HG02870 (cell line): Measurements from ENCODE around the gene SMCR8.
"Not testable (repeated sequence)": the region's sequence is repeated elsewhere in the genome, so short reads cannot be mapped to it uniquely, and the experiment has no call there.

ENCODE experiments used
- ATAC-seq: cut with Tn5 transposase; IDR thresholded peaks from one replicate; pipeline ENCODE4 v1.9.1; 2021; ENCODE audit warnings: mild to moderate bottlenecking, moderate library complexity; ENCODE audit not compliant: unreplicated experiment

SMCR8 gene

DNA sequence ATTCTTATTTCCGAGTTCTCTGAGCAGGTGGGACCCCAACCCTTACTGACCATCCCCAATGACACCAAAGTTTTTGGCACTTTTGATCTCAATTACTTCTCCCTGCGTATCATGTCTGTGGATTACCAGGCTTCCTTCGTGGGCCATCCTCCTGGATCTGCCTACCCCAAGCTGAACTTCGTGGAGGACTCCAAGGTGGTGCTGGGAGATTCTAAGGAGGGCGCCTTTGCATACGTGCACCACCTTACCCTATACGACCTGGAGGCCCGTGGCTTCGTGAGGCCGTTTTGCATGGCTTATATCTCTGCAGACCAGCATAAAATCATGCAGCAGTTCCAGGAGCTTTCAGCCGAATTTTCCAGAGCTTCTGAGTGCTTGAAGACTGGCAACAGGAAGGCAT, 868 bp downstream of the SMCR8 start:
- no peak for ATAC-seq

DNA sequence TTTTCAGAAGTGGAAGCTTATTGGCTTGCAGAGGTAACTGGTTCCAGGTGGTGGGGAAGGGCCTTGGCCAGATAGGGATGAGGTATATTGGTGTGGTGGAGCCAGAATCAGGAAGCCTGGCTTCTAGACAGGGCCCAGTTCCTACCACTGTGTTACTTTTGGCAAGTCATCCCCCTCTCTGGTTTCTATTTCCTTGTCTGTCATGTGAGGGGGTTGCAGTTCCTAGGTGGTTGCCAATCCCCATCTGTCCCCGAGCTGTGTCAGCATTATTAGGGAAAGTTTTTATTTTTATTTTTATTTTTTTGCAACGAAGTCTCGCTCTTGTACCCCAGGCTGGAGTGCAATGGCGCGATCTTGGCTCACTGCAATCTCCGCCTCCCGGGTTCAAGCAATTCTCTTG, 3.0 kb downstream of the SMCR8 start:
- no peak for ATAC-seq

DNA sequence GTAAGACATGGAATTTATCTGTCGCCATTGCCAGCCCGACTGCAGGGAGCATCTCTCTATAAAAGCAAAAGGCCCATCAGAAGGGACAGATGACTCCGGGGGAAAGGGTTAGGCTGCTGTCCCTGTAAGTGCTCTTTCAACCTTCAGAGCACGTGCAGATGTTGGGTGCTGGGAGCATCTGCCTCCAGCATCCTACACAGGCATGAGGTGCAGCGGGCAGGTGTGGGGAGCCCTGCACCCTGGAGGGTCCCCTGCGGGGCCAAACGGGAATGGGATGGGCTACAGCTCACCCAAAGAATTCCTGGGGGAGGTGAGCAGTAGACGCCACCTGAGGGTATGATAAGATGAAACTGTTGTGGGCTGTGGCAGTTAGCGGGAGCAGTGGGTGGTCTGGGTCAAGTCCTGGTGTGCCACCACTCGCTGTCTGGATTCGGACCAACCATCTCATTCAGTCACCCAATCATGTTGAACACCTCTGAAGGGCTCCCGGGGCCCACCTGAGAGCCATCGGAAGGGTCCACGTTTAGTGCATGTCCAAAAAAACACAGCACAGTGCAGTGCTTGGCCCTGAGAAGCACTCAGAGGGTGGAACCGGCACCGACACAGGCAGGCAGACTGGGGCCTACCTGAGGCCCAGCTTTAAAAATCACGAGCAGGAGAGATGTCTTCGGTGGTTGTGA, 3.8 kb downstream of the SMCR8 start:
- ATAC-seq = no peak

DNA sequence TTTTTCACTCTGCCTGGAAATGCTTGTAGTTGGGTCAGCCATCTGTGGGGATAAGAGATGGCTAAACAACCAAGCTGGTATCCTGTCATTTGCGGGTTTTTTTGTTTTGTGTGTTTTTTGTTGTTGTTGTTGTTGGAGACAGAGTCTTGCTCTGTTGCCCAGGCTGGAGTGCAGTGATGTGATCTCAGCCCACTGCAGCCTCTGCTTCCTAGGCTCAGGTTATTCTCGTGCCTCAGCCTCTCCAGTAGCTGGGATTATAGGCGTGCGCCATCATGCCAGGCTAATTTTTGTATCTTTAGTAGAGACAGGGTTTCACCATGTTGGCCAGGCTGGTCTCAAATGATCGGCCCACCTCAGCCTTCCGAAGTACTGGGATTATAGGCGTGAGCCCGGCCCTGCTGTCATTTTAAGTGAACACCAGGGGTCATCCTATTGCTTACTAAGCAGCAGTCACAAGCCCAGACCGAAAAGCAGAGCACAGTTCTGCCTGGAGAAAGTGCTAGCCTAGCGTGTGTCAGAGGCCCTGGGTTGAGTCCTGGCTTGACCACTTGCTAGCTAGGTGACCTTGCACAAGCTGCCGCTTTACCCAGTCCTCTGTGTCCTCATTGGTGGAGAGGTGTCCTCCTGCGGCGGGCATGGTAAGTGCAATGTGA, 4.6 kb downstream of the SMCR8 start:
- no peak for ATAC-seq

DNA sequence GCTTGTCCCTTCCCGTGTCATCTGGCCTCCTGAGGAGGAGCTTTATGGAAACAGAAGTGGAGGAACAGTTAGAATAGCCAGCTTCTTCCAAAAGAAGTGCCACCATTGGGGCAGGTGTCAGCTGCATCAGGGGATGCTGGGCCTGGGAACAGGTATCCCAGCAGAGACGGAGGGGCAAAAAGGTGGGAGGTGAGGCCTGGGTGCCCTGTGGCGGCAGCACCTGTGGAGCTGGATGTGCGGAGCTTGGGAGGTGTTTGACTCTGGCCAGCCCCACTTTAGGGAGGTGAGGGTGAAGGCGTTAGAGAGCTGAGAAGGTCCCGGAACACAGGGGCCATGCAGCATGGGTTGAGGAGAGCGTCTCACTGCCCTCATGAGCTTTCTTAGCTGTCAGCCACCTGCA, 5.2 kb downstream of the SMCR8 start:
- no peak for ATAC-seq

DNA sequence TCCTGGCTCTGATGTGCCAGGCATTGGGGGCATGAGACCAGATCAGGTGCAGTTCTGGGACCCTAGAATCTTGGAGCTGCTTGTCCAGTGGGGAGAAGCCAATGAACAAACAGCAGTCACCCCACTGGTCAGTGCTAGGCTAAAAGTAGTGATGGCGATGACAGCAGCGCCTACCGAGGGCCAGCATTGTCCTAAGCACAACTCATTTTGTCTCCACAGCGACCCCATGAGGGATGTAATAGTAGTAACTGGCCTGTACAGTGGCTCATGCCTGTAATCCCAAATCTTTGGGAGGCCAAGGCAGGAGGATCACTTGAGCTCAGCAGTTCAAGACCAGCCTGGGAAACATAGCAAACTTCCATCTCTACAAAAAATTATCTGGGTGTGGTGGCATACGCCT, 6.2 kb downstream of the SMCR8 start:
- no peak for ATAC-seq

DNA sequence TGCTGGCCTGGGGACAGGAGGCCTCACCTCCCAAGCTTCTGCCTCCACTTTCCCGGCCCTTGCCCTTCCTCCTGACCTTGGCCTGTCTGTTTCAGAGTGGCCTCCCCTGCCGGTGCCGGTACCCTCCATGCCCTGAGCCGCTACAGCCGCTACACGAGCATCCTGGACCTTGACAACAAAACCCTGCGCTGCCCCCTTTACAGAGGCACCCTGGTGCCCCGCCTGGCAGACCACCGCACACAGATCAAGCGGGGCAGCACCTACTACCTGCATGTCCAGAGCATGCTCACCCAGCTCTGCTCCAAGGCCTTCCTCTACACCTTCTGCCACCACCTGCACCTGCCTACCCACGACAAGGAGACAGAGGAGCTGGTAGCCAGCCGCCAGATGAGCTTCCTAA, 7.4 kb downstream of the SMCR8 start:
- no peak for ATAC-seq

DNA sequence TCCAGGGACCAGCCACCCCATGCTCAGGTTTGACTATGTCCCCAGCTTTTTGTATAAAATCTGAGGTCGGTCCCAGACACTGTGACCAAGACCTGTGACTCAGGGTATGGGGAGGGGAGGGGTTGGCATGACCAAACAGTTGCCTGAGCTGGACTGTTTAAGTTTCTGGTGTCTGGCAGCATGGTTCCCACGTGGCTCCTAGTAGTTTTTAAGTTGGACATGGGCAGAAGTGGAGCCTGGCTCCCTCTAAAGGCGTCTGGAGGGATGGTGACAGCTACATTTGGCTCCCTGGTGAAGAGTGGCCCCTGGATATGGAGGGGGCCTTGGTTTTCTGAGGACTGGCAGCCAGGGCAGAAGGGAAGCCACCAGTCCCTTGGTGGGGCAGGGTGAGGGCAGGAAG, 7.9 kb downstream of the SMCR8 start:
- ATAC-seq = no peak

DNA sequence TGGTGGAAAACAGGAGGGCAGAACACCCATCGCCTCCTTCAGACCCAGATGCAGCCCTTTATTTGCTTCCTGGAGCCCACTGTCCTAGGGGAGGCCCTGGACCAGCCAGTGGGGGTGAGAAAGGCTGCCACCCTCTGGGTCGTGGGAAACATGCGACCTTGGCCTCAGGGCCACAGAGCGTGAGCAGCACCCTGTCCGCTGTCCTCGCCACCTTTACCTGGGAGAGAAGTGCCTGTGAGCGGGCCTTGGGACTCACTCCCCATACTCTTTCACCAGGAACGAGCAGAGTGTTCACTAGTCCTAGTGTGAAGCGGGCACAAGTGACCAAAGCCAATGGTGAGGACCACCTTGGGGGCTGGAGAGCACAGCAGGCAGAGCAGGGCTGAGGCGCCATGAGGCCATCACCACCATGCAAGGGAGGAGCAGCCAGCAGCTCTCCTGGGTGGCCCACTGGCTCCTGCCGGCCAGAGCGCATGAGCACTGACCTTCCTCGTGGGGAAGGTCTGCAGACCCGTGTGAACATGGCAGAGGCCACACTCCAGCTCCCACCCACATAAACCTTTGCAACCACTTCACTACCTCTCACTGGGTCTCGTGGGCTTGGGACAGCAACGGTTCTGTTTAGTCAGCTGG, 8.5 kb downstream of the SMCR8 start:
- ATAC-seq = no peak

DNA sequence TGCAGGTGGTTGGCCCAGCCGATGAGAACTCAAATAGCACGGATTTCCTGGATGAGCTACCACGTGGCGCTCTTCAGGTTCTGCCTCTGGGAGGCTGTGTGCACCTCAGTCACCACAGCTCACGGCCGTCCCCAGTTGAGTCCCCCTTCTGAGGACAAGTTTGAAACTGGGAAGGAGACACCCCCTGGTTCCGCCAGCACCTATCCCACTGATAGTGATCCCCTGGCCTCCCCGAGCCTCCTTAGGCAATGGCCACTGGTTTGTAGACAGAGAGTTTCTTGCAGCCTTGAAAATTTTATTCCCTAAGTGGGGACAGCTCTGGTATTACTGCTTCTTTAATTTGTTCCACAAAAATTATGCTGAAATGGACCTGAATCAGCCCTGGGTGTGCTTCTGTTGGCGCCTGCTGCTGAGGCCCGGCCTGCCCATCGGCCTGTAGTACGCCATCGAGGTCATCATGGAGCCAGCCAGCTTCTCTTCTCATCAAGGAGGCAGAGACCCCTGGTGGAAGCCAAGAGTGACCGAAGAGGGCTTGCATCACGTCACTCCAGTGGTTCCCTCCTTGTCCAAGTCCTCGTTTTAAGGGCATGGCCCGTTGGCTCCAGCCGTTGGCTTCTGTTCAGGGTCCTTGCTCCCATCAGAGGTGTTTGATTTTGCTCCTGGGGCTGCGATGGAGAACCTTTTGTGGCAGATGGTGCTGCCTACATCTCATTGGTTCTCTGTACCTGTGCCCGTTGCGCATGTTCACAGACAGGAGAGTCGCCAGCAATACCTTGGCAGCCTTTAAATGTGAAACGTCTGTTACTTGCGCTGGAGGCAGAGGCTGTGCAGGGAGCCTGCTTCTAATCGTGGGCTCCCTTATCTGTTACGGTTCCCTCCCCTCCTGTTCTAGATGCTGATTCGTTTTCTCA, 9.3 kb downstream of the SMCR8 start:
- ATAC-seq = no peak

DNA sequence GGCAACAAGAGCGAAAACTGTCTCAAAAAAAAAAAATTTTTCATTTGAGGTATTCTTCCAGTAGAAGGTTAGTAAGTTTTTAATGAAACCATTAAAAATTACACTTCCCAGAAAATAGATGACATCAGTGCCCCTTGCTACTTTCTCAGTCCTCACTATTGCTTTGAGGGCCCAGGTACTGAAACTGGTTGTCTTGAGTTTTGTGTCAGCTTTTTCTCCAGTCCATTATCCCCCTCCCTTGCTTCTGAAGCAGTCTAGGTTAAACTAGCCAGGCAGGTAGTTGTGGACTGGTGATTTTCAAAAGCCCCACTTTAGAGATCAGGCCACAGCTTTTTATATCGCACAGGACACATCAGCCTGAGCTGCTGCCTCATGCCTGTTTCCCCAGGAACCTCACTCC, 10.9 kb downstream of the SMCR8 start:
- no peak for ATAC-seq

DNA sequence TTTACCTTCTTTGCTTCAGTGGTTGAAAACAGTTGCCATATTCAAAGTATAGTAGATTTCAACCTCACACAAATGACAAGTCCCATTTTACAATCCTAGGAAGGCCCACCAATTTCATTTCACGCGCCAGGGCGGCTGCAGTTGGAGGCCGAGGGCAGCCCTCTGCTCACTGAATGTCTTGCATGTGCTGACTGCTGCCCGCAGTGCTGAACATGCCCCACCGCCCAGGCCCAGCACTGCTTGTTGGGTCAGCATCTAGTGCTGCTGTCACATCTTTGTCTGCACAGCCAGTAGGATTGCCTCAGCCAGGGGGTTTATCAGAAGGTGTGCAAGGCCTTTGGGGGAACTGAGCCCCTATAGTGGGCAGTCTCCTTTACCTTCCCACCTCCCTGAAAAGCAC, 11.5 kb downstream of the SMCR8 start:
- ATAC-seq = no peak

DNA sequence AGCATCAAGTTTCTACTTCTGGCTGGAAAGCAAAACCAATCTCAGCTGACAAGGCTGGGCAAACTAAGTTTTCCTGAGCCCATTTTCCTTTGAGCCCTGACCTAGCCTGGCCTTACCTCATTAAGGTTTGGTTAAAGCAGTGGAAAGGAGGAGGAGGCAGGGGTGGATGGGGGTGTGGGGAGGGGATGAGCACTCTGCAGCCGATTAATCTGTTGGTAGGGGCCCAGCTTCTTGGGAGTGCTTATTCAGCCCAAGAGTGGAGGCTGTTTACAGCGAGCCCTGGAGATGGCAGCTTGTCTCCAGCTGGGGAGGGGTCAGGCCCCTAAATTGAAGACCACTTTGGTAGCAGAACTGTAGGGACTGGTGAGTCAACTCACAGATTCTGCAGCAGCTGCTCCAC, 12.0 kb downstream of the SMCR8 start:
- no peak for ATAC-seq

DNA sequence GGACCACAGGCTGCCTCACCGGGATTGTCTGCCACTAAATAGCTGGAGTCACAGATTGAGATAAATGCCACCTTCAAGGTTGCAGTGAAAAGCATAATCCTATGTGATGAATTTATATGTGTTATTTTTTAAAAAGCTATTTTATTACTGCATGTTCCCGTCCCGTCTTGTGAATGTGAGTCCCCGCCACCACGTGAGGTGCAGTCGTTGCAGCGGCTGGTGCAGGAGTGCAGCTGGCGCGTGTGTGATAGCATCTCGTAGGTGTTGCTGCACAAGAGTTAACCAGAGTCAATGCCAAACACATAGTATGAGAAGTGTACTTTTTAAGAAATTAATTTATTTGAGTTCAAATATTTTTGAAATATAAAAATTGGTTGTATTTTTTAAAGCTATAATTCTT, 12.5 kb downstream of the SMCR8 start:
- ATAC-seq = no peak

DNA sequence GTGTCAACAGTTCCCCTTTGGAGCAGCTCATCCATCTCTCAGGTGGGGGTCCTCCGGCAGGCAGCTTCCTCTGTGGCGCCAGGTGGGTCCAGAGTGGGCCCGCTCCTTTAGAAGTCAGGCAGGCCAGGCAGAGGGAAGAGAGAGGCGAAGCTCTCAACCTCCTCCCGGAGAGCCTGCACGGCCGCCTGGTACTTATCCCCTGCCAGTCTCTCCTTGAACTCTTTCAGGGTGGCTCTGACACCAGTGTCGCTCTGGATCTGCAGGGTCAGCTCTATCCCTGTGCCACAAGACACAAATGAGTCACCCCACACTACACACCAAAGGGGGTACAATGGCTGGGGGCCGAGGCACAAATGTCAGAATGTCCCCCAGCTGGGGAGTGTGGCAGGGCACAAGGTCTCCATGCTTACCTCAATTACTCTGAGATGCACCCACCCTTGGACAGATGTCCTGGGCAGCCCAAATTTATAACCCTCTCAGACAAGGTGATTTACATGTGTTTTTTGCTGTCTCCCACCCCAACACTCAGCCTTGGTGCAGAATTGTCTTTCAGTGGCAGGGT, 13.6 kb downstream of the SMCR8 start:
- no peak for ATAC-seq

DNA sequence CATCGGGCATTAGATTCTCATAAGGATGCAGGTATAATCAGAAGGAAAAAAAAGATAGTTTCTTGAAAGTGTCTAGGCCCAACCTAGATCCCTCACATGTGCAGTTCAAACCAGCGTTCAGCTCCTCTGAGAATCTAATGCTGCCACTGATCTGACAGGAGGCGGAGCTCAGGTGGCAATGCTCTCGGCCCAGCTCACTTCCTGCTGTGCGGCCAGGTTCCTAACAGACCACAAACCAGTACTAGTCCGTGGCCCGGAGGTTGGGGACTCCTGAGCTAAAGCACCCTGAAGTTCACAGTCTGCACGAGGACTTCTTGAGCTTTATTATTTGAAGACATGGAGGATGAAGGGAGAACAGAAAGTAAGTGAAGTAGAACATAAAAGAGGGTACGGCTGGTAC, 16.8 kb downstream of the SMCR8 start:
- ATAC-seq = no peak

DNA sequence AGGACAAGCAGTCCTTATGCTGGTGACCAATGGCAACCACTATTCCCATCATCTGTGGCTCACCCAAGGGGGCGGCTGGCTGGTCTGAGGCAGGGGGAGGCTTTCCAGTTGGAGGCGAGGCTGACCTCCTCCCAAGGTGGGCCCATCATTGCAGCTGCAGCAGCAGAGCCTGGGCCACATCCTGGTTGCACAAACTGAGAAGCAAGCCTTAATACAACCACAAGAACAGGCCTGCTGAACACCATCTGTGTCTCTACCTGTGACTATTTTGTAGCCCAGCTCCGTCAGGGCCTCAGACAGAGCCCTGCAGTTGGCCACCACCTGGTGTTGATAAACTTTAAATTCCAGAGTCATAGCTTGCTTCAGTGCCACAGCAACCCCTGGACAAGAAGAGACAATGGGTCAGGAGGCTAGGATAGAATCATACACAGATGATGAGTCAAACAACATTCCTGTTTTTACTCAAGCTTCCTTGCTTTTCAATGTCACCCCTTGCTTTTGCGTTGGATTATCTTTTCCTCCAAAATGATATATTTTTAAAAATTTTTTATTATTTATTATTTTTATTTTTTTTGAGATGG, 17.9 kb downstream of the SMCR8 start:
- ATAC-seq = no peak

DNA sequence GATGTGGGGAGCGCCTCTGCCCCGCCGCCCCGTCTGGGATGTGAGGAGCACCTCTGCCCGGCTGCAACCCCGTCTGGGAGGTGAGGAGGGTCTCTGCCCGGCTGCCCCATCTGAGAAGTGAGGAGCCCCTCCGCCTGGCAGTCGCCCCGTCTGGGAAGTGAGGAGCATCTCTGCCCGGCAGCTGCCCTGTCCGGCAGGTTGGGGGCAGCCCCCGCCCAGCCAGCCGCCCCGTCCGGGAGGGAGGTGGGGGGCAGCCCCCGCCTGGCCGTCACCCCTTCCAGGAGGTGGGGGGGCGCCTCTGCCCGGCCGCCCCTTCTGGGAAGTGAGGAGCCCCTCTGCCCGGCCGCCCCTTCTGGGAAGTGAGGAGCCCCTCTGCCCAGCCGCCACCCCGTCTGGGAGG, 23.1 kb downstream of the SMCR8 start:
- not testable (repeated sequence) for ATAC-seq

DNA sequence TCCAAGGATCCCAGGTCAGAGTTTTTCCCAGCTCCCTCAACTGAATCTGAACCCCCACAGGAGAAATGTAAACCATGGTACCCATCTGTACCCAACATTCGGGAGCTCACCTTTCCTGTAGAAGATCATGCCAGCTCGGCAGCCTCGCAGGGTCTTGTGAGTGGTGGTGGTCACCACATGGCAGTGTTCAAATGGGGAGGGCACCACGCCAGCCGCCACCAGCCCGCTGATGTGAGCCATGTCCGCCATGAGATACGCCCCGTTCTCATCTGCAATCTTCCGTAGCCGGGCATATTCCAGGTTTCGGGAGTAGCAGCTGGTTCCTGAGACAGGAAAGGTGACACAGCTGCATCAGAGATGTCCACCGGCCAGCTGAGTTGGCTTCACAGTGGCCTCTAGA, 24.8 kb downstream of the SMCR8 start:
- no peak for ATAC-seq

DNA sequence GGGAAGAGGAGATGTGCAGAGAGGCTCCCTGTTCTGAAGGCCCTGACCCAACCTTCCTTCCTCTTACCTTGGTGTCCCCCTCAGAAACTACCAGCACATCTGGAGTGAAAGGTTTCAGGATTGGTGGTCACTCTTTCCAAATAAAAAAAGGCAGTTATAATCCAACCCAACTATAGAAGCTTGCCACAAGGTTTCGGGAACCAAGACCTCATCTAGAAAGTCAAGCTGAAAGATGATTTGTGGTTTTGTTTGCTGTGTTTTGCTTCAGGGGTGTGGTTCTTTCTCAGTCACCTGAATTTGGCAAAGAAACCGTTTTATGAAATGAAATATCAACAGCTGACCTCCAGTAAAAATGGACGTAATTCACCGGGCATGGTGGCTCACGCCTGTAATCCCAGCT, 28.9 kb downstream of the SMCR8 start:
- no peak for ATAC-seq

DNA sequence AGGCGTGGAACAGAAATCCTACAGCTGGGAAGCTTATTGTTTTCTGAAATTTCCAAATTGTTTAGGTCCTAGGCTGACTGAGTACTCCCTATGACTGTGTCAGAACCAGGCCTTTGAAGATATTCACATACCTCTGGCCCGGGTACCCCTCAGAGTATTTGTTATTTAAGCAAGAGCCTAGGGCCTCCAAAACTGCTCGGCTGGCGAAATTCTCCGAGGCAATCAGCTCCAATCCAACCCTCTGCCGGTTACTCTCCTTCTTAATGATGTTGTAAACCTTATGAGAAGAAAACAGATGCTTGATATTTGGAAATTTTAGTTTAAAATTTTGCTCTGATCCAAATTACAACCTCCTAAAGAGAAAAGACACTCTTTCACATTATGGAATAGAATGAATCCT, 38.4 kb downstream of the SMCR8 start:
- ATAC-seq = no peak
